ENCODE measurements around the gene DNAL1.

The DNAL1 gene

DNA sequence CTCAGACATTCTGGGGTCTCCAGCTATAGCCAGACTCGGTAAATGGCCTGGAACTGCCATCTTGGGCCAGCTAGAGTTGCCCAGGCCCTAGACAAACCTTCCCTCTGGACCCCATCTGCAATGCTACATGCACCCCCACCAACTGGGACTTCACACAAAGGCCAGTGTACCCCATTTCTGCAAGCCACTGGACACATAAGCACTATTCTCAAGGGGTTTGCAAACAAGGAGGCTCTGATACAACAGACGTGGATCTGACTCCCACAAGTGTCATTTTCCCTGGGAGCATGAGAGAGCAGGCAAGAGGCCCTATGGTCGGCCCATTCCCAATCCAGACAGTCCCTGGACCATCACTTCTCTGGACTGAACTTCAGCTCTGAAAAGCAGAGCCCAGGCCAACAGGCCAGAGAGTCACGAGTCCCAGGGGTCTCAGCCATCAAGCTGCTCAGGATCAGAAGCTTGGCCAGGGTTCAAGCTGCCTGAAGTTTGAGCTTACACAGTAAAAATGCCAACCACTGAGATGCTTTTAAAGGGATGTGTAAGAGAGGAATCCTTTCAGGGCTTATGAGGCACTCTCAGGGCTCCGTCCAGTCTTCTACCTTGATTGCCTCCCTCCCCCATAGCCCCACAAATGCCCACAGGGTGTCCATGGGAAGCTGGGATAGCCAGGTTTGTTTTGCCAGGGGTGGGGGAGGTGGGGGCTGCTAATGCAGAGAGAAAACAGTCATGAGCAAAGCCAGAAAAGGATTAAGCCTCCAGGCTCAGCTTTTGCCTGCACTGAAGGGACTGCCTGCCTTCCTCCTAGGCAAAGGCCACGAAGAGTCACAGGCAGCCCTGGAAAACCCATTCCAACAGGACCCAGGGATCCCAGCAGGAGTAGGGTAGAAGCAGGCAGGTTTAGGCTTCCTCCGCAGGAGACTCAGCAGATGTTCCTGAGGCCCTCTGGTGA lies 101.1 kb downstream of the DNAL1 start:
- DNase-seq, result no peak

- DNase-seq, result no peak
Observed at GRCh38 chr14:73746520-73747378, 102.0 kb downstream of the DNAL1 start.

DNA sequence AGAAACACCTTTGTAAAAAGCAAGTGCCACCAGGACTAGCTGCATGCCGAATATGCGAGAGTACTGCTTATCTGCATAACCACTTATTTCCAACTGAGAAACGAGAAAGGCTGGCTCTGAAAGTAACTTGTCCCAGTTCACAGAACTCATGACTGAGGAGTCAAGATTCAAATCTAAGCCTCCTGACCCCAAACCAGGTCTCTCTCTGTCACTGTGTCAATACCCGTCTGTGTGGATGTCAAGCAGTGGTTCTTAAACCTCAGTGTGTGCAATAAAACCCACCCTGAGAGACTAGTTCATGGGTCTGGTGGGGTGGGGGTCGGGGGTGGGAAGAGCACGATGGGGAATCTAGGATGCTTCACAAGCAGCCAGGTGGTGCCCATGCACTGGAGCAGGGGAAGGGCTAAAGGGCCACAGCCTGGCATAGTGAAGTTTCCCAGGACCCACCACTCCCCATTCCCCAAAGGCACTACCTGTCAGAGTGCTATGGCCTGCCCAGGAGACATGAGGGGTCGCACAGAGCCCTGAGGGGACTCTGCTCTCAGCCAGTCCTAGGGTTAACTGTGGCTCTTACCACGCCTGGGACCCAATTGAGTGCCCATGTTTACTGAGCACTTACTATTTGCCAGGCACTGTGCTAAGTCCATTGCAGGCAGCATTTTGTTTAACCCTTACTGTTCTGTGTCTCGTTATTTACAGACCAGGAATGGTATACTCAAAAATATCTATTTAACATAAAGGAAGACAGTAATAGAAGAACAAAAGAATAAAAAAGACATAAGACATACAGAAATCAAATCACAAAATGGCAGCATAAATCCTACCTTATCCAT lies 102.8 kb downstream of the DNAL1 start:
- DNase-seq, result no peak

DNA sequence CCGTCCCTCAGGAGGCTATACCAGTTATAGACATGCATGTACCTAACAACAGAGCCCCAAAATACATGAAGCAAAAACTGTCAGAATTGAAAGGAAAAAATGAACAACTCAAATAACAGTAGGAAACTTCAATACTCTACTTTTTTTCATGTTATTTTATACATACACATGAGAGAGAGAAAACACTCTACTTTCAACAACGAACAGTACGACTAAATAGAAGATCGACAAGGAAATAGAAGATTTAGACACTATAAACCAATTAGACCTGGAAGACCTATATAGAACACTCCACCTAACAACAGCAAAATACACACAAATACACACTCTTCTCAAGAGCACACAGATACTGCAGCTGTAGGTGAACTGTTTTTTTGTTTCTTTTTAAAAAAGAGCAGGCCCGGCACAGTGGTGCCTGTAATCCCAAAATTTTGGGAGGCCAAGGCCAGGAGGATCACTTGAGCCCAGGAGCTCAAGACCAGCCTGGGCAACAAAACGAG lies 104.1 kb downstream of the DNAL1 start:
- no peak for DNase-seq

DNA sequence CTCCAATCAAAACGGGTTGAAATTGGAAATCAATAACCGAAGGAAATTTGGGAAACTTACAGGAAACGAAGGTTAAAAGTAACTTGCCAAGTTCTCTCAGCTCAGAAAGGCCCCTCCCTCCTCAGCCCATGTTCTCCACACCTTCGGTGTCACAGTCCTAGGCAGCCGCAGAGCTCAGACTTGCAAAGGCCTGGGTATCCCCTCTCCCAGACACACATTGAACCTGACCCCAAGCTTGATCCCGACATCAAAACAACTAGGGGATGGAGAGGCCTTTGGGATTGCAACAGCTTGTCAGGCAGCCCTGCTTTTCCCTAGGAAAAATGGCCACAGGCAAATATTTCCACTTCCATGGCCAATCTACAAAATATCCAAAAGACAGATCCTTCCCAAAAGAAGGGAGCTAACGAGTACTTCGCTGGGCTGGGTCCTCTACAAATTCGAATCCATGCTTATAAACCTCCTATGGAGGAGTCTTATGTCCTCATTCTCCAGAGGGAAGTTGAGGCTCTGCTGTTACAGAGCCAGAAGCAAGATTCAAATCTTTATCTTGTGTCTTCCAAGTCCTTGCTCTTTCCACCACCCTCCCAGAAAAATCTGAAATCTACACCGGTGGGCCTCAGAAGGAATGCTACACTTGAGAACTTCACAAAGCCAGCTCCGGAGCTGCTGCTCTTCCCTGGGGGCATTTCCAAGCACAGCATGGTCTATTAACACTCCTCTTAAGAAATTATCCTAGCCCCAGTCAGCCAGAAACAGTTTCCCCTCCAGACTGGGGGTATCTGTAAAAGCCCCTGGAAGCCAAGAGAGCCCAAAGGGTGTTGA lies 105.1 kb downstream of the DNAL1 start:
- no peak for DNase-seq

- DNase-seq, result no peak
Observed at GRCh38 chr14:73750531-73750901, 105.7 kb downstream of the DNAL1 start.

DNA sequence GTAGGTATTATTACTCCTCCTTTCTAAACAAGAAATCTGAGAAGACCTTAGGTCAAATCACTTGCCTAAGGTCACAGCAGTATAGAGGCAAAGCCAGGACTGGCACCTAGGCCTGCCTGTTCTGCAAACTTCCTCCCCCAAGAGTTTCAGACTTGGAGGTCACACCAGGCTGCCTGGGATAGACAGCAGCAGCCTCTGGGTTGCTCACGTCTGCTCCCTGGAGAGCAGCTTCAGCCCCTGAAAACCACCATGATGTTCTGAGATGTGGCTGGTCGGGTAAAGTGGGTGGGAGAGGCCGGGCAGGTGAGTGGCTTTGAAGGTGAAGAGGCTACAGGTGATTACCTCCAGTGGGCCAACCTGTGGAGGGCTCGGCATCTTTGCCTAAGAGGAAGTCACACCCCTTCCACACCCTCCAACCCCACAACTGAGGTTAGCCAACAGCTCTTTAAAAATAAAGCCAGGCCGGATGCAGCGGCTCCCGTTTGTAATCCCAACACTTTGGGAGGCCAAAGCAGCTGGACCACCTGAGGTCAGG lies 106.4 kb downstream of the DNAL1 start:
- no peak for DNase-seq

- DNase-seq, result no peak
Observed at GRCh38 chr14:73752297-73752992, 107.7 kb downstream of the DNAL1 start.

All from SW 1271 (cell line).